CD4-positive, alpha-beta T cell treated with Interleukin-17A for 4 hours (primary cell): Measurements from ENCODE around the gene SPDYE6.
"Not testable (repeated sequence)": the region's sequence is repeated elsewhere in the genome, so short reads cannot be mapped to it uniquely, and the experiment has no call there.

ENCODE experiments used
- DNase-seq: peaks from one replicate; pipeline ENCODE4 v3.0.0-alpha.2; 2020; ENCODE audit warnings: mixed read lengths

The SPDYE6 gene

GRCh38 chr7:102363549-102364393 lies 7.5 kb upstream of the SPDYE6 start:
- peak; percentile 93 for DNase-seq

GRCh38 chr7:102346983-102347382 lies 9.3 kb downstream of the SPDYE6 start:
- not testable (repeated sequence) for DNase-seq

GRCh38 chr7:102340599-102341368 lies 15.5 kb downstream of the SPDYE6 start:
- DNase-seq = not testable (repeated sequence)

GRCh38 chr7:102337420-102337819 lies 18.8 kb downstream of the SPDYE6 start:
- not testable (repeated sequence) for DNase-seq

- DNase-seq = not testable (repeated sequence)
These were observed 19.2 kb downstream of the SPDYE6 start for GRCh38 chr7:102337002-102337401.

DNA sequence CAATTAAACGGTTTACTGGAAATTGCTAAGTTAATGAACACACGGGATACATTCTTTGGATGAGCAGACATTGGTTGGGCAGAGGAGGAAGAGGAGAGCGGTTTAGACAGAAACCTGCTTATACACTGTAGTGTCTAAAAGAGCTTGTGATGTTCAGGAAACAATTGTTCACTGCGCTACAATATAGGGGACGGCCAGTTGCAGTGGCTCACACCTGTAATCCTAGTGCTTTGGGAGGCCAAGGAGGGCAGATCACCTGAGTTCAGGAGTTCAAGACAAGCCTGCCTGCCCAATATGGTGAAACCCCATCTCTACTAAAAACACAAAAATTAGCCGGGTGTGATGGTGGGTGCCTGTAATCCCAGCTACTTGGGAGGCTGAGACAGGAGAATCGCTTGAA lies 20.7 kb downstream of the SPDYE6 start:
- DNase-seq = not testable (repeated sequence)

GRCh38 chr7:102330666-102331460 lies 25.4 kb downstream of the SPDYE6 start:
- DNase-seq = not testable (repeated sequence)

DNA sequence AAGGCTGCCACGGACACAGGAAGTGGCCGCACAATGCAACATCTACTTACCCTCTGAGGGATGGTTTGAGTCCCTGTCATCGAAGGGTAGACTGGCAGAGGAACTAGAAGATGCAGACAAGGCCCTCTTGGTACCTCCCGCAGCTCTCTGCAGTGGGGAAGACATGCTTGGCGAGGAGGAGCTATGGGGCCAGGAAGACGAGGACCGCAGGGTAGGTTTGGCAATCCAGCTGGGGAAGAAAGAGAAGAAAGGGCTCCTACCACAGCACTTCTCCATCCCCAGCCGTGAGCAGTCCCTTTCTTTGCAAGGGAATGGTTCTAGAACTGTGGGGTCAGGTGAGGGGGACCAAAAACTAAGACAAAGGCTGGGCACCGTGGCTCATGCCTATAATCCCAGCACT lies 26.9 kb downstream of the SPDYE6 start:
- DNase-seq = not testable (repeated sequence)

- not testable (repeated sequence) for DNase-seq
These were observed 27.4 kb downstream of the SPDYE6 start for GRCh38 chr7:102328863-102329262.

DNA sequence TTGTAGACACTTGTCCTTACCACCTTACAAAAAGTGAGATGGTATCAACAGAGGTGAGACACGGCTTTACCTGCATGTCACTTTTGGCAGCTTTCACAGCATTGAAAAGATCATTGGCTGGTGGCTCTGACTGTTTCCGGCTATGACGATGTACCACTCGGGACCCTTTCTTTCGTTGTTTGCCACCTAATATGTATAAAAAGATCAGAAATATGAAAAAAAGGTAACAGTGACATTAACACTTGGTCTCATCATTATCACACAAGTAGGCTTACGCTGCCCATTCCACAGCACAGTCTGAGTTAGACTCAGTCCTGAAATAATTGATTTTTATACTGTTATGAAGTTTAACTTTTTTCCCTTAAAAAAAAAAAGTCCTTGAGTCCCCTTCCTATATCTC lies 29.1 kb downstream of the SPDYE6 start:
- not testable (repeated sequence) for DNase-seq

DNA sequence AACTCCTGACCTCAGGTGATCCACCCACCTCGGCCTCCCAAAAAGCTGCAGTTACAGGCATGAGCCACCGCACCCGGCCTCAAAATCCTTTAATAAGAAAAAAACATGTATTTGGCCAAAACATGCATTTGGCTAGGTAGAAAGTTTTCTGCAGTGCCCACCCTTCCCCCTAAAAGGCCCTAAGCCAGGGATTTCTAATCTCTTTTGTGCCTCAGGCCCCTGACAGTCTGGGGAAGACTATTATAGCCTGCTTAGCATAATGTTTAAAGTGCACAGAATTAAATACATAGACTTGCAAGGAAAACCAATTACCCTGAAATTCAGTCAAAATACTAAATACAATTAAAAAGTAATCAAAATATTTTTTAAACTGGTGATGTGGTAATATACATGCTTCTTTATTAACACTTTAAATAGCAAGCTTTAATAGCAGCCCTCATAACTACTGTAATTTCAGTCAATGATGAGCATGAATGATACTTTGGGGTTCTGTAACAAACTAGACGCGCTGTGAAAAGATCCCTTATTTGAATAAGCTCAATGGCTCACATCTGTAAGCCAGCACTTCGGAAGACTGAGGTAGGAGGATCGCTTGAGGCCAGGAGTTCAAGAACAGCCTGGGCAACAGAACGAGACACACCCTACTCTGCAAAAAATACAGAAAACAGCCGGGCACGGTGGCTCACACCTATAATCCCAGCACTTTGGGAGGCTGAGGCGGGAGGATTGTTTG lies 29.9 kb downstream of the SPDYE6 start:
- DNase-seq = no peak

DNA sequence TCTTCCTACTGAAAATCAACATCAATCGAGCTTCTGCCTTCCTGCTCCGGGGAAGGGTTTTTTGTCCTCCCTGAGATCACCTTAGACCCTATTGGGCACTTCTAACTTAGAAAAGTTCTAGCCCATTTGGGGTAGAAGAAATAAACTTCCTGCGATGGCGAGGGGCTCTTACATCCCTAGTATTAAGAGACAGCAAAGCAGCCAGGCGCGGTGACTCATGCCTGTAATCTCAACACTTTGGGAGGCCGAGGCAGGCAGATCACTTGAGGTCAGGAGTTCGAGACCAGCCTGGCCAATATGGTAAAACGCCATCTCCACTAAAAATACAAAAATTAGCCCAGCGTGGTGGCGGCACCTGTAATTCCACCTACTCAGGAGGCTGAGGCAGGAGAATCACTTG lies 31.1 kb downstream of the SPDYE6 start:
- not testable (repeated sequence) for DNase-seq

DNA sequence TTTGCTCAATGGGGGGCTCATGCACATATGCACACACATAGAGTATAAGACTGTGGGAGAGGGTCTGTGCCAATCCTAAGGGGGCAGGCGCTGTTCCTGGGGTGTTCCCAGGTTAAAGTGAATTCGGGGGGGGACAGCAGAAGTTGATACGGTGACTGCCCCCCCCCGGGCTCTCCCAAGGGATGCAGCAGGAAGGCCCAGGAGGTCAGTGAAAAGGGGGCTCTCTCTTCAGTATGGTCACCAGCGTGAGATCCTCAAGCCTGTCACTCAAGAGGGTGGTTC lies 32.4 kb downstream of the SPDYE6 start:
- no peak for DNase-seq

- no peak for DNase-seq
These were observed 34.0 kb downstream of the SPDYE6 start for GRCh38 chr7:102322202-102322715.

- DNase-seq = no peak
These were observed 34.7 kb downstream of the SPDYE6 start for GRCh38 chr7:102321351-102322201.

- DNase-seq = no peak
These were observed 35.5 kb downstream of the SPDYE6 start for GRCh38 chr7:102320601-102321350.

DNA sequence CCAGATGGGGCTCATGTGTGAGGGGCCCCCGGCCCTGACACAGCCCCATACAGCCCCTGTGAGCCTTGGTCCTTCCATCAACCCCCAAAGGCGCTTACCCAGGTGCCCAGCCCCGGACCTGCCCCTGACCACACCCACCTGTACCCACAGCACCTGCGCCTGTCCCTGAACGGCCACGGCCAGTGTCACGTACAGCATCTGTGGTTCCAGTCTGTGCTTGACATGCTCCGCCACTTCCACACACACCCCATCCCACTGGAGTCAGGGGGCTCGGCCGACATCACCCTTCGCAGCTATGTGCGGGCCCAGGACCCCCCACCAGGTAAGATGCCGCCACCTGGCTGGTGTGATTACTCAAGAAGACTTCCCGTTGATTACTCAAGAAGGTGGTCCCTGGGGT lies 36.1 kb downstream of the SPDYE6 start:
- no peak for DNase-seq

DNA sequence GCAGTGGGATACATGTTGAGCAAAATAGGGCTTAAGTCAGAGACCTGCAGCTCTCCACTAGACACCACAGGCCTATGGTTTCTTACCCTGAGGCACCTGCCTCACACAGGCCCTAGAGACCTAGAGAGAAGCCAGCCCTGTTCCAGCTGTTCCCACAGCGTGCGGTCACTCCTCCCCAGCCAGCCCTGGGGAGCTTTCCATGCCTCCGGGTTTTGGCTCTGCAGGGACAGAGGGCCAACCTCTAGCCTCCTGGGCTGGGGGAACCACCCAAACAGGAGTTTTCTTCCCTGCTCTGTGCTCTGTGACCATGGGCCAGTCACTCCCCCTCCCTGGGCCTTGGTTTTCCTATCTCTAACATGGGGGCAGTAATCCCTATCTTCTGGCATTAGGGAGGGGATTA lies 36.6 kb downstream of the SPDYE6 start:
- no peak for DNase-seq

DNA sequence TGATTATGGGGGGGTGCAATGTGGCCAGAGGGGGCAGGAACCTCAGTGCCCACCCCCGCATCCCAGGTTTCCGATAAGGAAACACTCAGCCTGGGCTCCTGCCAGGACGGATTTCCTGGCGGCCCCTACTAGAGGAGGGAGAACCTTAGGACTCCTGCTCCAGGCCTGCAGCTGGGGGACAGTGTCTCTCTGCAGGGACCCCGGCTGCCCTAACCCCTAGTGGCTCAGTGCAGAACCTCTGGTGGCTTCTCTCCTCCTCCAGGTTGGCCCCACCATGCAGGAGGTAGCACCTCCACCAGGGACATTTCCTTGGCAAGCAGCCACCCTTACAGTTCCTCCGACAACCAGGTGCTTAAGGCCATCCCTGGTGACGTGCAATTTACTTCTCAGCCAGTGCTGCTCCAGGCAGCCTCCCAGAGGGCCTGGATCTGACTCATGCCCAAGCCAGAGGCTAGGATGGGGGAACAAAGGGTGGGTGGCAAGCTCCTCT lies 37.7 kb downstream of the SPDYE6 start:
- no peak for DNase-seq
